ENCODE results near the gene MIS18BP1. TPM values are rescaled to one million over a fixed set of nuclear protein-coding genes. Genes with fewer than 3 reads are reported as not detected.
"Not testable (repeated sequence)": the region's sequence is repeated elsewhere in the genome, so short reads cannot be mapped to it uniquely, and the experiment has no call there.

The MIS18BP1 gene
- total RNA-seq, 2 donors from 2014 or later: 61.0 to 91.8 TPM

GRCh38 chr14:45222485-45223262, 30.3 kb downstream of the MIS18BP1 start:
- no peaks in the 10 kb centered on the region for H3K4me1 Mint-ChIP-seq
- H3K4me1 ChIP-seq (ENCODE audit: control insufficient read depth, insufficient read depth, low read length): no peaks in the 10 kb centered on the region
- no peaks in the 10 kb centered on the region for H3K9me3 ChIP-seq (ENCODE audit: control insufficient read depth, low read length)
- no peak overlapping the region for H3K27ac ChIP-seq (ENCODE audit: low read depth, low read length)
- no peaks in the 10 kb centered on the region for H3K27me3 ChIP-seq (ENCODE audit: control insufficient read depth, insufficient read depth, low read length, poor library complexity, severe bottlenecking)
- peaks cover 46% of the 10 kb centered on the region for H3K36me3 ChIP-seq (ENCODE audit: control insufficient read depth, insufficient read depth, low read length)
- peaks cover 53% of the 10 kb centered on the region for H3K36me3 Mint-ChIP-seq (ENCODE audit: low read depth)
- DNase-seq: no peak
- H3K4me3 ChIP-seq (ENCODE audit: low read length): no peak overlapping the region
- no peaks in the 10 kb centered on the region for H3K9me3 Mint-ChIP-seq
- TF ChIP-seq CTCF (conservative IDR thresholded peaks at IDR 0.05): no peak
- H3K9ac ChIP-seq (ENCODE audit: extremely low read depth, low read length, poor library complexity, severe bottlenecking): no peak overlapping the region
- 95 to 100% methylated on average over 3 of the region's 3 CpGs for WGBS, 2 experiments (ENCODE audit: insufficient coverage in 1 of 2, insufficient read length in 1 of 2)
- no peak overlapping the region for H3K27ac Mint-ChIP-seq
- no peaks in the 10 kb centered on the region for H3K27me3 Mint-ChIP-seq (ENCODE audit: insufficient read depth)
- no peak overlapping the region for H3K4me3 Mint-ChIP-seq

- DNase-seq; H3K27ac ChIP-seq (ENCODE audit: low read depth, low read length); H3K9me3 ChIP-seq (ENCODE audit: control insufficient read depth, low read length); H3K4me1 ChIP-seq (ENCODE audit: control insufficient read depth, insufficient read depth, low read length); H3K27me3 ChIP-seq (ENCODE audit: control insufficient read depth, insufficient read depth, low read length, poor library complexity, severe bottlenecking); H3K9ac ChIP-seq (ENCODE audit: extremely low read depth, low read length, poor library complexity, severe bottlenecking); H3K4me3 Mint-ChIP-seq; H3K4me3 ChIP-seq (ENCODE audit: low read length); H3K9me3 Mint-ChIP-seq; H3K27me3 Mint-ChIP-seq (ENCODE audit: insufficient read depth): not testable (repeated sequence)
- H3K36me3 ChIP-seq (ENCODE audit: control insufficient read depth, insufficient read depth, low read length): peaks cover 65% of the 10 kb centered on the region
- H3K27ac Mint-ChIP-seq: peak overlapping the region; percentile 31
- WGBS, 2 experiments (ENCODE audit: insufficient coverage in 1 of 2, insufficient read length in 1 of 2): 83 to 93% methylated on average over 1 to 6 of the region's 6 CpGs
- H3K36me3 Mint-ChIP-seq (ENCODE audit: low read depth): peaks cover 63% of the 10 kb centered on the region
- H3K4me1 Mint-ChIP-seq: peaks cover 12% of the 10 kb centered on the region
These were observed 38.7 kb downstream of the MIS18BP1 start for GRCh38 chr14:45214341-45214740.

GRCh38 chr14:45213716-45214115, 39.3 kb downstream of the MIS18BP1 start:
- not testable (repeated sequence) for H3K27ac ChIP-seq (ENCODE audit: low read depth, low read length); H3K9me3 Mint-ChIP-seq; H3K9me3 ChIP-seq (ENCODE audit: control insufficient read depth, low read length); H3K4me3 Mint-ChIP-seq; H3K27me3 ChIP-seq (ENCODE audit: control insufficient read depth, insufficient read depth, low read length, poor library complexity, severe bottlenecking); H3K4me1 ChIP-seq (ENCODE audit: control insufficient read depth, insufficient read depth, low read length); H3K27me3 Mint-ChIP-seq (ENCODE audit: insufficient read depth); DNase-seq; H3K9ac ChIP-seq (ENCODE audit: extremely low read depth, low read length, poor library complexity, severe bottlenecking); H3K4me3 ChIP-seq (ENCODE audit: low read length)
- 40% methylated on average over 1 of the region's 1 CpG; no CpG with 5 or more reads in 1 of the 2 experiments for WGBS, 2 experiments (ENCODE audit: insufficient coverage in 1 of 2, insufficient read length in 1 of 2)
- peak overlapping the region; percentile 12 for H3K27ac Mint-ChIP-seq
- H3K36me3 Mint-ChIP-seq (ENCODE audit: low read depth): peaks cover 65% of the 10 kb centered on the region
- H3K4me1 Mint-ChIP-seq: peaks cover 12% of the 10 kb centered on the region
- H3K36me3 ChIP-seq (ENCODE audit: control insufficient read depth, insufficient read depth, low read length): peaks cover 68% of the 10 kb centered on the region

- Histone ChIP-seq H3K27ac (ENCODE audit: low read depth, low read length) (no peak overlapping the region), H3K4me1 (ENCODE audit: control insufficient read depth, insufficient read depth, low read length) (no peaks in the 10 kb centered on the region), H3K9me3 (ENCODE audit: control insufficient read depth, low read length) (peaks cover 7% of the 10 kb centered on the region), H3K27me3 (ENCODE audit: control insufficient read depth, insufficient read depth, low read length, poor library complexity, severe bottlenecking) (no peaks in the 10 kb centered on the region), H3K4me3 (ENCODE audit: low read length) (no peak overlapping the region), H3K9ac (ENCODE audit: extremely low read depth, low read length, poor library complexity, severe bottlenecking) (no peak overlapping the region), H3K36me3 (ENCODE audit: control insufficient read depth, insufficient read depth, low read length) (peaks cover 68% of the 10 kb centered on the region)
- peaks cover 63% of the 10 kb centered on the region for H3K36me3 Mint-ChIP-seq (ENCODE audit: low read depth)
- TF ChIP-seq CTCF (conservative IDR thresholded peaks at IDR 0.05): no peak
- peaks cover 3% of the 10 kb centered on the region for H3K9me3 Mint-ChIP-seq
- H3K27me3 Mint-ChIP-seq (ENCODE audit: insufficient read depth): no peaks in the 10 kb centered on the region
- peaks cover 12% of the 10 kb centered on the region for H3K4me1 Mint-ChIP-seq
- WGBS, 2 experiments (ENCODE audit: insufficient coverage in 1 of 2, insufficient read length in 1 of 2): 89% methylated on average over 2 of the region's 3 CpGs; no CpG with 5 or more reads in 1 of the 2 experiments
- H3K4me3 Mint-ChIP-seq: no peak overlapping the region
- peak overlapping the region; percentile 33 for H3K27ac Mint-ChIP-seq
- peak; percentile 62 for DNase-seq
These were observed 40.8 kb downstream of the MIS18BP1 start for GRCh38 chr14:45212231-45212630.

Data from endodermal cell (in vitro differentiated cells).